LNCAP (cell line): Measurements from ENCODE around the gene LMBR1.

Experiments used
- CTCF ChIP-seq: fragments of 450-650 bp; IDR thresholded peaks from 2 replicates; pipeline ENCODE4 v1.5.1; 2017; ENCODE audit warnings: mild to moderate bottlenecking

LMBR1 gene

DNA sequence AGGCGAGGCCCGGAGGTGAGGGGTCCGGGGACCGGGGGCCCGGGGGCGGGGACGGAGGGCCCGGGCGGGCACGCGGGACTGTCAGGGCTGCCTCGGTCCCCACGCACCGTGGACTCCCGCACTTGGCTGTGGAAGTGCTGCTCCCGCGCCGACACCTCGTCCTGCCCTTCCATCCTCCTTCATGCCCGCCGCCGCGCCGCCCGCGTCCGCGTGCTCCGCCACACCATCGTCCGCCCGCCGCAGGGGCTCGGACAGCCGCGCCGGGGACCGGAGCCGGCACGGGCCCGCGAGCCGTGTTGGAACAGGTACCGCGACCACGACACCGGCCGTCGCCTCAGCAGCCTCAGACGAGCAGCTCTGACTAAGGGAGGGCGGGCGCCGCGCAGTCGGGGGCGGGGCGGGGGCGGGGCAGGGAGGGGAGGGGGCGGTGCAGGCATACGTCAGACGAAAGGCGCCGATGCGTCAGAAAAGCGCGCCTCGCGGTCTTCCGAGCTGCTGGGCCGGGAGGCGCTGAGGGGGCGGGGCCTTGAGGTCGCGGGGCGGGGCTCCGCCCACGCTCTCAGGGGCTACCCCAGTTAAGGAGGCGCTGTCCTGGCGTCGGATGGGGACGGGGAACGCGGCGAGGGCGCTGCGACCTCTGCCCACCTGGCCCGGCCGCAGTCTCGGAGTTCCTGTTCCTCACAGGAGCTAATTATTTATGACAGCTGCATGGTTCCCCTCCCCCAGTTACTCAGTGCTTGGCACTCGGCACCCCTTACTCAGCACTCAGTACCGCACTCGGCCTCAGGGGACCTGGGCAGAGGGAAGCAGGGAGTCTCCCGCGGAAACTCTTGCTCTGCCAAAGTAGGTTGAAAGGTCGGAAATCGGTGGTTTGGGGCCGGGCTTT is at the start of gene LMBR1:
Gene LMBR1, minus strand, starts transcription at position 363 of the 886 bp plus-strand sequence. Its CDS starts 190 bp downstream, at position 173.
- no peak for TF ChIP-seq CTCF

DNA sequence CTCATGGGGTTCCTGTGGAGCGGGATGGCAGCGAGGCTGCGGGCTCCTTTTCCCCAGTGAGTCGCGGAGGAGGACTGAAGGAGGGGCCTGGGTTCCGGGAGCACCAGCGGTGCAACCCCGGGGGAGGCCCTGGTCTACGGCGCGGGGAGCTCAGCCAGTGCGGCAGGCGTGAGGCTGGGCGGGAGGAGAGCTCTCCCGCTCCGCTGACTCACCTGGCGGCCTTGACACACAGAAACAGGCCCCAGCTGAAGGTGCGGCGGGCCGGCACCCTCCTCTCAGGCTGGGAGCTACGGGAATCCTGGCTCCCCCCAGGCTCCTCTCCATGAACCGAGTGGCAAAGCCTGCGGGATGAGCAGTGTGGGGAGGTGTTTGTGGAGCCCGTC is 49.7 kb upstream of the LMBR1 start:
- no peak for TF ChIP-seq CTCF

DNA sequence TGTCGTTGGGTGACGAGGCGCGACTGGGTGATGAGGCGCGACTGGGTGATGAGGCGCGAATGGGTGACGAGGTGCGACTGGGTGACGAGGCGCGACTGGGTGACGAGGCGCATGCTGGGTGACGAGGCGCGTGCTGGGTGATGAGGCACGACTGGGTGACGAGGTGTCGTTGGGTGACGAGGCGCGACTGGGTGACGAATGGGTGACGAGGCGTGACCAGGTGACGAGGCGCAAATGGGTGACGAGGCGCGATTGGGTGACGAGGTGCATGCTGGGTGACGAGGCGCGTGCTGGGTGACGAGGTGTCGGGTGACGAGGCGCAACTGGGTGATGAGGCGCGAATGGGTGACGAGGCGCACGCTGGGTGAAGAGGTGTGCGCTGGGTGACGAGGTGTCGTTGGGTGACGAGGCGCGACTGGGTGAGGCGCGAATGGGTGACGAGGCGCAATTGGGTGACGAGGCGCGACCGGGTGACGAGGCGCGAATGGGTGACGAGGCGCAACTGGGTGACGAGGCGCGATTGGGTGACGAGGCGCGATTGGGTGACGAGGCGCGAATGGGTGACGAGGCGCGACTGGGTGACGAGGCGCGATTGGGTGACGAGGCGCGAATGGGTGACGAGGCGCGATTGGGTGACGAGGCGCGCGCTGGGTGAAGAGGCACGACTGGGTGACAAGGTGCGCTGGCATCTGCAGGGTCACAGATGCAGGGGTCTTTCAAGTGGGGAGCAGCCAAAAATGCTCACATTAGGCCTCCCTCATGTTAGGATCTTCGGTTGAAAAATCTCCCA is 48.6 kb upstream of the LMBR1 start:
- TF ChIP-seq CTCF = no peak

DNA sequence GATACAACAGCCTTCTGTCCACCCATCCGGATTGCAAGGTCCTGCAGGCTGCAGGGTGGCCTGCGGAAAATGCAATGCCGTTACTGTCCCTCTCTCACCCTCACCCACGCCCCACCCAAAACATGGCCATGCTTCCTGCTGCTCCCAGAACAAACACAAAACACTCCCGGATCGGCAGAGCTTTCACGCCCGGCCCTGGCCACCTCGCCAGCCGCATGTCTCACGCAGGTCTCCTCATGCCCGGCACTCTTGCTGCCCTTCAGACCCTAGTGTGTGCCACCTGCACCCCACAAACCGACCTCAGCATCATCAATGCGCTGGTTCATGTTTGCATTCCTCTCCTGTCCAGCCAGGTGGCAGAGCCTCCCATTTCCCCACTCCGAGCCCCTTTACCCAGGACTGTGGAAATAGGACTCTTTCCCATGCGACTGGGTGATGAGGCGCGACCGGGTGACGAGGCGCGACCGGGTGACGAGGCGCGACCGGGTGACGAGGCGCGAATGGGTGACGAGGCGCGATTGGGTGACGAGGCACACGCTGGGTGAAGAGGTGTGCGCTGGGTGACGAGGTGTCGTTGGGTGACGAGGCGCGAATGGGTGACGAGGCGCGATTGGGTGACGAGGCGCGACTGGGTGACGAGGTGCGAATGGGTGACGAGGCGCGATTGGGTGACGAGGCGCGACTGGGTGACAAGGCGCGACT is 47.6 kb upstream of the LMBR1 start:
- TF ChIP-seq CTCF = no peak

DNA sequence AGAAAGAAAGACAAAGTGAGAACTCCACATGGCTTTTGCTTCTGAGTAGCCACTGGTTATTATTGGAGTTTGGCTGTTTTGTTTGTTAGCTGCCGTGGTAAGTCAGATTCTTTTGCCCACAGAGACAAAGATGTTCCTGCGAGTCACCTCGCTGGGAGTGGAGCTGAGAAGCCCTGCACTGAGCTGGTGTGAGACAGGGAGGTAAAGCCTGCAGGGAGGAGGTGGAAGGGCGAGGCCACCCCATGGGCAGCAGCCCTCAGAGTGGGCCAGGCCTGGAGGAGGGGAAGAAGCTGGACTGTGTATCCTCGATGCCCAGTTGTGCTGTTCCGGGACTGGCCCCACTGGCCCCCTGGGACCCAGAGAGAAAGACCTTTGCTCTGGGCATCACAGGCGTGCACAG is 42.3 kb upstream of the LMBR1 start:
- TF ChIP-seq CTCF = no peak

GRCh38 chr7:156932006-156932405 is 39.0 kb upstream of the LMBR1 start:
- no peak for TF ChIP-seq CTCF

DNA sequence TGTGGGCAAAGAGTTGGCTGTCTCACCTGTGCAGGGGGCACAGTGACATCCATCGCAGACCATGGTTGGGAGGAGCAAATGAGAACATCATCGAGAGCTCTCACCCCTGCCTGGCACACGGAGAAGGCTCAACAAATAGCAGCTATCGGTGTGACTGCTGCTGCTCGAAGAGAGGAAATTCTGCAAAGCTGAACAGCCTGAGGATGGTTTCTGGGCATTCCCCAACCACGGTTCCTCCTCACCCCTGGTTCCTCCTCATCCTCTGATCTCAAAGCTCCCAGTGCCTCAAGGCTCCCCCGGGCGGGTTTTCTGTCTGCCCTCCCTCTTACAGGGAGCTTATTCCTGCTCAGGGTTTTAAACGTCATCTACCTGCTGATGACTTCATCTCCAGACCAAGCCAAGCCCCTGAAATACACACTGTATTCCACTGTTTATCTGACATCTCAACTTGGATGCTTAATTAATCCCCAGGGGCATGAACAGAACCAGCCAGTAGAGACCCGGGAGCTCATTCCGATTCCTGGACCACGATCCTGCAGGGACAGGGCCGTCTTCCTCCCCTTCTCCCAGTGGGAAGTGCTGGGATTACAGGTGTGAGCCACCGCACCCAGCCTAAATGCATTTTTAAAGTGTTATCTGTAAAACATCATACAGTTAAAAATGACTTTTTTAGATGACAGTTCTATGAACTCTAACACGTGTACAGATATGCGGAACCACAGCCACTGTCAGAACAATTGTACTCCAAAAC is 37.0 kb upstream of the LMBR1 start:
- no peak for TF ChIP-seq CTCF
